ENCODE measurements around the gene GDI2.
"Not testable (repeated sequence)": the region's sequence is repeated elsewhere in the genome, so short reads cannot be mapped to it uniquely, and the experiment has no call there.

DNA sequence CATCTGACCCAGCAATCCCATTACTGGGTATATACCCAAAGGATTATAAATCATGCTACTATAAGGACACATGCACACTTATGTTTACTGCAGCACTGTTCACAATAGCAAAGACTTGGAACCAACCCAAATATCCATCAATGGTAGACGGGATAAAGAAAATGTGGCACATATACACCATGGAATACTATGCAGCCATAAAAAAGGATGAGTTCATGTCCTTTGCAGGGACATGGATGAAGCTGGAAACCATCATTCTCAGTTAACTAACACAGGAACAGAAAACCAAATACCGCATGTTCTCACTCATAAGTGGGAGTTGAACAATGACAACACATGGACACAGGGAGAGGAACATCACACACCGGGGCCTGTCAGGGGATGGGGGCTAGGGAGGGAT is 35.5 kb downstream of the GDI2 start:
- TF ChIP-seq, protein P1, sequence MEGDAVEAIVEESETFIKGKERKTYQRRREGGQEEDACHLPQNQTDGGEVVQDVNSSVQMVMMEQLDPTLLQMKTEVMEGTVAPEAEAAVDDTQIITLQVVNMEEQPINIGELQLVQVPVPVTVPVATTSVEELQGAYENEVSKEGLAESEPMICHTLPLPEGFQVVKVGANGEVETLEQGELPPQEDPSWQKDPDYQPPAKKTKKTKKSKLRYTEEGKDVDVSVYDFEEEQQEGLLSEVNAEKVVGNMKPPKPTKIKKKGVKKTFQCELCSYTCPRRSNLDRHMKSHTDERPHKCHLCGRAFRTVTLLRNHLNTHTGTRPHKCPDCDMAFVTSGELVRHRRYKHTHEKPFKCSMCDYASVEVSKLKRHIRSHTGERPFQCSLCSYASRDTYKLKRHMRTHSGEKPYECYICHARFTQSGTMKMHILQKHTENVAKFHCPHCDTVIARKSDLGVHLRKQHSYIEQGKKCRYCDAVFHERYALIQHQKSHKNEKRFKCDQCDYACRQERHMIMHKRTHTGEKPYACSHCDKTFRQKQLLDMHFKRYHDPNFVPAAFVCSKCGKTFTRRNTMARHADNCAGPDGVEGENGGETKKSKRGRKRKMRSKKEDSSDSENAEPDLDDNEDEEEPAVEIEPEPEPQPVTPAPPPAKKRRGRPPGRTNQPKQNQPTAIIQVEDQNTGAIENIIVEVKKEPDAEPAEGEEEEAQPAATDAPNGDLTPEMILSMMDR (optimal IDR thresholded peaks at IDR 0.05 in 1 of 3, IDR thresholded peaks at IDR 0.05 in 1 of 3, conservative IDR thresholded peaks at IDR 0.05 in 1 of 3; ENCODE audit: extremely low read depth in 1 of 3, insufficient read depth in 2 of 3, low read length in 3 of 3) = not testable (repeated sequence)
- not testable (repeated sequence) for TF ChIP-seq EZH2 (IDR thresholded peaks at IDR 0.05; ENCODE audit: low read length)

Measured in keratinocyte (primary cell).